NCI-H2081 treated with DMSO at 0.1 percent for 48 hours (cell line): Measurements from ENCODE around the gene ARHGEF37.
"Not testable (repeated sequence)": the region's sequence is repeated elsewhere in the genome, so short reads cannot be mapped to it uniquely, and the experiment has no call there.

Experiments used
- DNase-seq: peaks from one replicate; lab custom pipeline; 2025; lab: John Stamatoyannopoulos, UW

Gene ARHGEF37

DNA sequence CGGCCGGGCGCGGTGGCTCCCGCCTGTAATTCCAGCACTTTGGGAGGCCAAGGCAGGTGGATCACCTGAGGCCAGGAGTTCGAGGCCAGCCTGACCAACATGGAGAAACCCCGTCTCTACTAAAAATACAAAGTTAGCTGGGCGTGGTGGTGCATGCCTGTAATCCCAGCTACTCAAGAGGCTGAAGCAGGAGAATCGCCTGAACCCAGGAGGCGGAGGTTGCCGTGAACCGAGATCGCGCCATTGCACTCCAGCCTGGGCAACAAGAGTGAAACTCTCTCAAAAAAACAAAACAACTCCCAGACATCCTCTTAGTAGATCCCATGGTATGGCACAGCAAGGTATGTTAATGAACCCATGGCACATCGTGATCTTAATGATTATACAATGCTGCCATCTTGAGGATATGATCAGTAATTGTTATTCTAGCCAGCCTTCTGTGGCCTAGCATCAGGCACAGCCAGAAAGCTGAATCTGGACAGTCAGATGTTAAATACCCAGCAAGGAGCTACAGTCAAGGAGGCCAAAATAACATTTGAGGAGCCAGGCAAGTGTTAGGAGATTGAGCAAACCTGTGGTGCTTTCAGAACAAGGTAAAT, 16.7 kb upstream of the ARHGEF37 start:
- not testable (repeated sequence) for DNase-seq

DNA sequence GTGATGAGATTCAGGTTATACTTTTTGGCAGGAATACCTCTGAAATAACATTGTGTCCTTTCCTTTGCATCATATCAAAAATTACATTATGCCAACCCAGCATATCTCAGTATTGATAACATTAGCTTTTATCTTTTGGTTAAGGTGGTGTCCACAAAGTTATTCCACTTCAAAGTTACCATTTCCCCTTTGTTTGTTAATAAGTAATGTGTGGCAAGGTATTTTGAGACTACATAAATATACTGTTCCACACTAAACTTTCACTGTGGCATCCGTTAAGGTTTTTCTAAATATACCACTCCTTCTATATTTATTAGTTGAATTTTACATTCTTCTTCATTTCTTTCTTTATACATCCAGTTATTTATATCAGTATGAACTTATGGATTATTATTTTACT, 14.1 kb upstream of the ARHGEF37 start:
- no peak for DNase-seq

DNA sequence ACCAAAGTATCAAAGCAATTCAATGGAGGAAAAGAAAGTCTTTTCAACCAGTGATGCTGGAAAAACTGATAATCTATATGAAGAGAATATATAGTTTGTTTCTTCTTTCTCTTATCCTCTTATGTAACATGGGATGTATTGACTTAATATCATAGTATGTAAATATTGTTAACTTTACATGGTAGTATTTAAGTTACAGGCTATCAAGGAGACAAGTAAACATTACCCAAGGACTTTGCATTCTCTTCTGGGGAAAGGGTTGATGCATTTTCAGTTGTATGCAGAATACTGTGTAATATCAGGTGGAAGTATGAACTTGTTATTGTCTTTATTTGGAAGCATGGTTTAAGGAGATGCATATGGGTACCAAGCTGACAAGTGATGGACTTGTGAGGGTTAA, 9.1 kb upstream of the ARHGEF37 start:
- DNase-seq = no peak

DNA sequence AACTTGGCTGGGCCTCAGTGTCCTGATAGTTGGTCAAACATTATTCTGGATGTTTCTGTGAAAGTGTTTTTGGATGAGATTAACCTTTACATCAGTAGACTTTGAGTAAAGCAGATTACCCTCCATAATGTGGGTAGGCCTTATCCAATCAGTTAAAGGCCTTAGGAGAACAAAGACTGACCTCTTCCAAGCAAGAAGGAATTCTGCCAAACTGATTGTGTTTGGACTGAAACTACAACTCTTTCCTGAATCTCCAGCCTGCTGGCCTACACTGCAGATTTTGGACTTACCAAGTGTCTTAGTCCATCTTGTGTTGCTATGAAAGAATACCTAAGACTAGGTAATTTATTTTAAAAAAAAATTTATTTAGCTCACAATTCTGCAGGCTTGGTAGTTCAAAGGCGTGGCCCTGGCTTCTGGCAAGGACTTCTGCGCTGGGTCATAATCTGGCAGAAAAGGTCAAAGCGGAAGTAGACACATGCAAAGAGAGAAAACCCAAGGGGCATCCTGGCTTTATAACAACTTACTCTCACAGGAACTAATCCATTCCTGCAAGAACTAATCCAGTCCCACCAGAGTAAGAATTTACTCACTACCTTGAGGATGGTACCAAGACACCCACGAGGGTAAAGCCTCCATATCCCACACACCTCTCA, 8.6 kb upstream of the ARHGEF37 start:
- DNase-seq = no peak

DNA sequence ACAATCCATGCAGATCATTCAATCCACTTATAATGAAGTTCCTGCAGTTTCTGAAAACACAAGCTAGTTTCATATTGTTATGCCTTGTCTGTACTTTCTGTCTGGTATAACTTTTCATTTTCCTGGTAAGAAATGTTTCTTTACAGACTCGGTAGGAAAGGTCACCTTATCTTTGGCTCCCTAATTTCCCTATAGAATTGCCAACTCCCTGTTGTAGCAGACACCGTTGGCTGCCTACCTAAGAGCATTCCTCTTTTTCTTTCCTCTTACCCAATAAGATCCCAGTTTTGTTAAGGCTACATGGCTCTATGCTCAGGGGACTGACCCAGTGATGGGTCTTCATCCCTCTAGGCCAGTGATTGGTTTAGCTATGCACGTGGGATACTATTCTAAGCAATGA, 6.2 kb upstream of the ARHGEF37 start:
- no peak for DNase-seq

DNA sequence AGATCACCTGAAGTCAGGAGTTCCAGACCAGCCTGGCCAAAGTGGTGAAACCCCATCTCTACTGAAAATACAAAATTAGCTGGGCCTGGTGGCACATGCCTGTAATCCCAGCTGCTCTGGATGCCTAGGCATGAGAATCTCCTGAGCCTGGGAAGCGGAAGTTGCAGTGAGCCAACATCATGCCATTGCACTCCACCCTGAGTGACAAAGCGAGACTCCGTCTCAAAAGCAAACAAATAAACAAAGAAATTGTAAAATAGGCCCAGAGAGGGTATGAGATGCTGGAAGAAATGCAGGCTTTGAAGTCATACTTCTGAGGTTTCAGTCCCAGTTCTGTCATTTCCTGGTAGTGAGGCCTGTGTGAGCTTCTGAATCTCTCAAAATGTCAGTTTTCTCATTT, 5.3 kb upstream of the ARHGEF37 start:
- DNase-seq = no peak

DNA sequence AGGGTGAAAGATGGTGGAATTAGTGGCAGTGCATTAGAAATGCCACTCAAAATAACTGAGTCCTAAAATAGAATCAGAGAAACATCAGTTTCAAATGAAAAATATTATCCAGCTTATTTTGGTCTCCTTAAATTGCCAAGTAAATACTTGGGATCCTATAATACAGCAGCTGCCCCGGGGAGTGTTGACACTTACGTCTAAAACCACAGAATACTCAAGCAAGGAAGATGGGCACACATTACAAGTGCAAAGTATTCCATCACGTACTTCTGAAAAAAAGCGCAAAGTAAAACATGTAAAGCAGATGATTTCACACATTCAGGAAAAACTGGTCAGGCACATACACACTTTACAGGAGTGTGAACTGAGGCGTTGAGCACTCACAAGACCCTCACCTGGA, 2.4 kb upstream of the ARHGEF37 start:
- DNase-seq = no peak

DNA sequence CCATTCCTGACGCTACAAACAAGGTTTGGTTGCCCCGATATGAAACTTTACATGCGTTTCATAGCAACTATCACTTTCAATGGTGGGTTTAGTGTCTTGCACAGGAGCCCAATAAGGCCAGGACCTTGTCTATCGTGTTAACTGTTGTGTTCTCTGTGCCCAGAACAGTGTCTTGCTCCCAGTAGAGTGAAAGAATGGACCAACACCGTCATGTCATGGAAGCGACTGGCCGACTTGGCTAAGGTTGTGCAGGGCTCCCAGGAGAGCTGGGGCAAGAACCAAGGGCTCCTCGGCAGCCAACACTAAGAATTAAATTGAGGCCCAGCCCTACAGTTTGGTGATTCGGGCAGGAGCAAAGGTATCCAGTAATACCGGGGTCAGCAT, 498 bp upstream of the ARHGEF37 start:
- no peak for DNase-seq

DNA sequence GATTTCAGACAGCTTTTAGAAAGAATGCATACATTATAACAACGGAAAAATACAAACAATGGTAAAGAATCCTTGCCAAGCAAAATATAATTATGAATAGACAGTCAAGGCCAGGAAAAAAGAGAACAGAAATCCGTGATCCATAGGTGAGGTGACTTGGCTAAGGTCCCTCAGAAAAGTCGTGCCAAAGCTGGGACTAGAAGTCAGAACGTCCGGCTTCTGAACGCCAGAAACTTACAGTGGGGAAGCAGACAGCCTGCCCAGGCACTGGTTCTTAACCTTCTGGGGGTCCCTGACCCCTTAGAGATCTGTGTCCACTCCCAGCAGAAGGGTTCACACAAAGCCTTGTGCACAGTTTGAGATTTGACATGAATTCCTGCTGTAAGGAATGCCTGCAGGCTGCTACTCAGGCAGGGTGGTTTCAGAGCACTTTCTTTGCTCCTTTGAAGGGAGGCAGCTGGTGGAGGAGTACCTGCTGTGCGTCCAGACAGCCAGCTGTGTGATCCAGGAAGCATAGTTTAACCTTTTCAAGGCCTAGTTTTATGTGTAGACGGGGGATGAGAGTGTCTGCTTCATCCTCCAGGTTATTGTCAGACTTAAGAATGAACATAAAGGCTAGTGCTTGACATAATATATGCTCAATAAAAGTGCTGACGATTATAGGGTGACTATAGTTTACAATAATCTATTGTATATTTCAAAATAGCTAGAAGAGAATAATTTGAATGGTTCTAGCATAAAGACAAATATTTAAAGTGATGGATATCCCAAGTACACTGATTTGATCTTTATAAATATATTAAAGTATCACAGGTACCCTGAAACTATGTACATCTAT, 852 bp downstream of the ARHGEF37 start:
- DNase-seq = no peak

DNA sequence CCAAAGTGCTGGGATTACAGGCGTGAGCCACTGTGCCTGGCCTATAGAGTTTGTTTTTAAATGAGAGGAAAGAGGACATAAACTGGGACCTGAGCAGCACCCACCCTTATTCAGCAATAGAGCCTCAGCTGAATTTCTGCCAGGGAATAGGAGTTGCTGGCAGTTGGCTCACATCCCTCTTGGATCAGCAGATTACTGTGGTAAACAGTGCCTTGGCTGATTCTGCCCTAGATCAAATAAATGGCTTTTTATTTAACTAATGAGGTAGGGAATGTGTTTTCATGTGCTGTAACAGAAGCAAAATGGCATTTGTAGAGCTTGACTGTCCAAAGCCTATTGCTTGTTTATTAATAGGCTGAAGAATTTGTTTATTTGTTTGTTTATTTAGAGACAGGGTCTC, 2.1 kb downstream of the ARHGEF37 start:
- DNase-seq = no peak

DNA sequence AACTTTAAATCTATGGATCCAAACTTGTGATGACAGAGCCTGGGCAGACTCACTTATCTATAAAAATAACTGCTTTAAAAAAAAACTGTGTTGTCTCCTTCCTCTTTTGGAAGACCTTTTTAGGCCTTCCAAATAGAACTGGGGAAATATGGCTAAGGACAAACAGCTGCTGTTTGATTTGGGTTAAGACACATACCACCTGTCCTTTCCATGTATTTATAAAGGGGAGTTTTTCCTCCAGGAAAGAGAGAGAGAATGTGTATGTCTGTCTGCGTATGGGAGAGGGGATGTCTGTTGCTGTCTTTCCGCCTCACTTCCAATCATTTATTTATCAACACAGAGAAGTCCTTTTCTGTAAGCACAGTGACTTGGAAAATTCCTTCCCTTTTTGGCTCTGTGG, 2.8 kb downstream of the ARHGEF37 start:
- DNase-seq = no peak

DNA sequence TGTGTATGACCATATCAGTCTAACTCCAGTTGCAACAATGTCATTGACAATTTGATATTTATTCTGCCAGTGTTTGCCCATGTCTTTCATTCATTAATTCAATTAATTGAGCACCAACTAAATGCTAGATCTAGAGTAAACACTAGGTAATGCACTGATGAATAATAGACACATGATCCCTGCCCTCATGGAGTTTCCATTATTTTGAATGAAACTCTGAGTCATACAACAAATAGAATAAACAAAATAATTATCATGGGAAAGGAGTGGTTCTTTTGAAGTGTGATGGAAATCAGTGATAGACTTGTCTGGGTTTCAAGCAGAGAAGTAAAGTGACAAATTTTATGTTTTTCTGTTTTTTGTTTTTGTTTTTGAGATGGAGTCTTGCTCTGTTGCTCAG, 4.6 kb downstream of the ARHGEF37 start:
- no peak for DNase-seq

DNA sequence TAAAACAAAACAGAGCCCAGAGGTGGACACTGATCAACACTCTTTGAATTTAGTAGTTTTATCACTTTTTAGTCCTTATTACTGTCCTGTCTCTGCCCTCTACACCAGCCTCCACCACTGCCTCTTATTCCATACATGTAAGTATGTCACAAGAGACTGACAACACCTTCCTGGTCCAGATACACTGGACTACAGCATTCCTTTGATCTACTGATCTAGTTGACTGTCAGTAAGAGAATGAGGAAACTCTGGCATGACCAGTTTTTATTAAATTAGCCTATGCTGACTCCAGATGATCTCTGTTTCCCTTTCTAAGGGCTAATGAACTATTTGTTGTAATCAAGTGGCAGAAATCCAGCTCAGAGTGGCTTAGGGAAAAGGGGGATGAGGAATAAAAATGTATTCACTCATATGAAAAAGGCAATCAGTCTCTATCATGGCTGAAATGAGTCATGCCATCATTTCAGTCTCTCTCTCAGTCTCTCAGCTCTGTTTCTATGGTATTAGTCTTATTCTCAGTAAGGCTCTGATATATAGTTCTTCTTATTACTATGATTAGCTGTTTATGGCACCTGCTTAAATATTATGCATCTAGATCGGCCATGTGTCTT, 5.5 kb downstream of the ARHGEF37 start:
- DNase-seq = no peak

DNA sequence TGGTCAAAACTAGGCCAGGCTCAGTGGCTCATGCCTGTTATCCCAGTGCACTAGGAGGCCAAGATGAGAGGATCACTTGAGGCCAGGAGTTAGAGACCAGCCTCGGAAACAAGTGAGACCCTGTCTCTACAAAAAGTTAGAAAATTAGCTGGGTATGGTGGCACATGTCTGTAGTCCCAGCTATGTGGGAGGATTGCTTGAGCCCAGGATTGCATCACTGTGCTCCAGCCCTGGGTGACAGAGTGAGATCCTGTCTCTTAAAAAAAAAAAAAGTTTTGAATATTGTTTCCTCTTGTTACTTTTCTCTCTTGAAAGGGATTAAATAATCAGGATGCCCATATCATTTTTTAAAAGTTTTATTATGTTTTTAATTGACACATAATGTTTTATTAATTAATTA, 7.6 kb downstream of the ARHGEF37 start:
- no peak for DNase-seq

DNA sequence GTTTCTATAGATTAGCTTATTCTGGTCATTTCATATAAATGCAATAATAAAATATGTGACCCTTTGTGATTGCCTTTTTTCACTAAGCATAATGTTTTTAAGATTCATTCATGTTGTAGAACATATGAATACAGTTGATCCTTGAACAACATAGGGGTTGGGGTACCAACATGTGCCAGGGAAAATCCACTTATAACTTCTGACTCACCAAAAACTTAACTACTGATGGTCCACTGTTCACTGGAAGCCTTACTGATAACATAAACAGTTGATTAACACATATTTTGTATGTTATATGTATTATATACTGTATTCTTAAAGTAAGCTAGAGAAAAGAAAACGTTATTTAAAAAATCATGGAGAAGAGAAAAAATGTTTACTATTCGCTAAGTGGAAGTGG, 12.1 kb downstream of the ARHGEF37 start:
- DNase-seq = no peak

DNA sequence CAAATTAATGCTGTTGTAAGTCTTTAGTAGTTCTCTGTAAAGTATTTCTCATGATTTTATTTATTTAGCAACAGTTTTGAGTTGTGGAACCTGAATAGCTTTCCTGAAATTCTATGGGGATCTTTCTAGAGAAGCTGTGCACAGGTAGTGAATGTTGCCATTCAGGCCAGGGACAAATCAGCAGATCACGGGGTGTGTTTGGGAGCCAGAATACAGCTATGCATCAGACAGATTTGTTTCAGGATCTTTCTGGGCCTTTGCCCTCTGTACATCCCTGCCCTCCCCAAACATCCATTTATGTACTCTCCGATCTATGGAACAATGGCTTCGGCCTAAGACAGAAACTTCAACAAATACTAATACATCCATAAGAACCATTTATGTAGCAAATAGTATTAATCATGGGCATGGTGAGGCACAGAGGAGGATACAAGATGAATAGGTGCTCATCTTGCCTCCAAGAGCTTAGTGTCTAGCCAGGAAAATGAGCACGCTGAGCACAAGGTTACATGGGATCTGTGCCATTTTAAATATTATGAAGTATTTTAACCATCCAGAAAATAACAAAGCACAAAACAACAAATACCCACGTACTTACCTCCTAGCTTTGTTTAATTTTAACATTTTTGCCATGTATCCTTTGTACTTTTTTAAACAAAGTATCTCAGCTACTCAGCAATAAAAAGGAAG, 13.1 kb downstream of the ARHGEF37 start:
- DNase-seq = no peak

DNA sequence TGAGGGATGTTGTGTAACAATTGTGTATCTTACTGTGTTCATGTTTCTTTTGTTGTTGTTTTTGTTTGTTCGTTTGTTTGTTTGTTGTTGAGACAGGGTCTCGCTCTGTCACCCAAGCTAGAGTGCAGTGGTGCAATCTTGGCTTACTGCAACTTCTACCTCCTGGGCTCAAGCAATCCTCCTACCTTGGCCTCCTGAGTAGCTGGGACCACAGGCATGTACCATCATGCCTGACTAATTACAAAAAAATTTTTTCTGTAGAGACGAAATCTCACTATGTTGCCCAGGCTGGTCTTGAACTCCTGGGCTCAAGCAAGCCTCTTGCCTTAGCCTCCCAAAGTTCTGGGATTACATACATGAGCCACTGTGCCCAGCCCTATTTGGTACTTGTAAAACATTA, 13.8 kb downstream of the ARHGEF37 start:
- not testable (repeated sequence) for DNase-seq

DNA sequence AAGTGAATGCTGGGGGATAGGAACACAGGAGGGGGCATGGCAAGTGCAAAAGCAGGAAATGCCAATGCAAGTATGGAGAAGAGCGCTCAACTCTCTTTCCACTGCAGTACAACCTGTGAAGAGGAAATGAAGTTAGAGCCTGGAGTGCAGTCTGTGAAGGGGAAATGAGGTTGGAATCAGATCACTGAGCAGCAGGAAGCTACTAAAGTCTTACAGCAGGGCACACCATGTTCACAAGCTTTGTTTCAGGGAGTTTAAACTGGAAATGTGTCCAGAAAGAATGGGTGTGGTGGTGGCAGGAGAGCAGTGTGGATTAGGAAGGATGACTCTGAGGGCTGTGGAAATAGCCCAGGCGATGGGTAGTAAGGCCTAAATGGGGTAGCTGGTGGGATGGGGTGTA, 15.4 kb downstream of the ARHGEF37 start:
- no peak for DNase-seq

DNA sequence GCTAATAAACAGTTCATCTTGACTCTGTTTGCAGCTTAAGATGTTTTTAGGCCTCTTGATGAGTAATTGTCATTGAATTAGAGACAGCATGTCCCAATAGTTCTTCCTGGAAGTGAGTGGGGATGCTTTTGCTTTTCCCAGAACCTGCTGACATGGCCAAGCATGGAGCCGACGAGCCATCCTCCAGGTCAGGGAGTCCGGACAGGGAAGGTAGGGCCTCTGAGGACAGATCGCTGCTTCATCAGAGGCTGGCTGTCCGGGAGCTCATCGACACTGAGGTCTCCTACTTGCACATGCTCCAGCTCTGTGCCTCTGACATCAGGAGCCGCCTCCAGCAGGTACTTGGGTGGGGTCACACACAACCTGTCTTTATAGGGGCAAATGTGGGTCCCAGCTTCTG, 16.3 kb downstream of the ARHGEF37 start:
- no peak for DNase-seq

DNA sequence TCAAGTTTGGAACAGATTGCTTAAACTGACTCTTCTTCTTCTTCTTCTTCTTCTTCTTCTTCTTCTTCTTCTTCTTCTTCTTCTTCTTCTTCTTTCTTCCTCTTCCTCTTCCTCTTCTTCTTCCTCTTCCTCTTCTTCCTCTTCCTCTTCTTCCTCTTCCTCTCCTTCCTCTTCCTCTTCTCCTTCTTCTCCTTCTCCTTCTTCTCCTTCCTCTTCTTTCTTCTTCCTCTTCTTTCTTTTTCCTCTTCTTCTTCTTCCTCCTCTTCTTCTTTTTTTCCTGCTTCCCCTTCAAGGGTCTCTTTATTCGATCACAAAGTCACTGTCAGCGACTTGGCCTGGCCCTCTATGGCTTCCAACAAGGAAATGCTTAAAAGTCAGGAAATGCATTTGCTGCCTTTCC, 16.9 kb downstream of the ARHGEF37 start:
- not testable (repeated sequence) for DNase-seq

DNA sequence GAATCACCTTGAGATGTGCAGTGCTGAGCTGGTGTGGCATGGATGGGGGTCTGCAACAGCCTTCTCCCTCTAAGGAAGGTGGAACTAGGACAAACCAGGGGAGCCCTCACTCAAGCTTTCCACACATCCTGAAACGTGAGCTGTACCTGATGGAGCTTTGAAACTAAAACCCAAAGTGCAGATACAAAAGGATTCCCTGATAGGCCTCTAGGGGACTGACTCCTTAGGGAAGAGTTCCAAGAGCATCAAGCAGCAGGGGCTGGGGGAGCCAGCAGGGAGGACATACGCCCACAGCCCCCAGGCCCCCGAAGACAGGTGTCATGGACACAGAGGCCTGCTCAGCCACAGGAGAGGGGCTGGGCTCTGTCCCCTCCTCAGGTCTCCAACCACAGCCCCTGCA, 17.7 kb downstream of the ARHGEF37 start:
- no peak for DNase-seq

DNA sequence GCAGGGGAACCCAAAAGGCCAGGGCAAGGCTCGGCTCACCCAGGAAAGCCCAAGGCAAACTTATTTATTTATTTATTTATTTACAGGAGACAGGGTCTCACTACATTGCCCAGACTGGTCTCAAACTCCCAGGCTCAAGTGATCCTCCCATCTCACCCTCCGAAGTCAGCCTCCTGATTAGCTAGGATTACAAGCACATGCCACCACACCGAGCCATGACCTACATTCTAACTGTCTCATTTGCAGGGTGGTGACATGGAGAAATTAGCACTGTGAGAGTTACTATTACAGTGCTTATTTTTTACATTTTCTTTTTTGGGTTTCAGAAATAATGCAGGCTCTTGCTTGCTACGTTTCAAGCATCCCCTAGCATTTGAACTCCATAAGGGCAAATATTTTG, 18.1 kb downstream of the ARHGEF37 start:
- no peak for DNase-seq
